Measurements from ENCODE around the gene ADGRL3. TPM values are rescaled to one million over a fixed set of nuclear protein-coding genes. Genes with fewer than 3 reads are reported as not detected.

Gene ADGRL3
- total and polyA plus RNA-seq, 2 donors (not counting 1 experiment from before 2014, with no cell fraction given) = not detected

GRCh38 chr4:61785761-61786160 is 585.6 kb downstream of the ADGRL3 start:
- Histone ChIP-seq H3K27me3 (replicated peaks in 1 of 4; ENCODE audit: control extremely low read depth in 1 of 4, control insufficient read depth in 3 of 4, insufficient read depth in 4 of 4, low read length in 3 of 4) (no peaks in the 10 kb centered on the region), H3K36me3 (replicated peaks in 1 of 2; ENCODE audit: control extremely low read depth in 1 of 2, control insufficient read depth in 1 of 2, extremely low read depth in 1 of 2, insufficient read depth in 2 of 2, low read length in 1 of 2) (no peaks in the 10 kb centered on the region), H3K9me3 (ENCODE audit: control extremely low read depth in 1 of 3, control insufficient read depth in 2 of 3, insufficient read depth in 1 of 3, low read length in 2 of 3) (no peaks in the 10 kb centered on the region), H3K4me3 (ENCODE audit: control extremely low read depth in 1 of 5, extremely low read depth in 1 of 5, insufficient read depth in 1 of 5, low read depth in 2 of 5, low read length in 4 of 5) (no peak overlapping the region), H3K4me1 (ENCODE audit: control insufficient read depth in 2 of 2, insufficient read depth in 2 of 2, low read length in 2 of 2) (no peaks in the 10 kb centered on the region), H2AFZ (ENCODE audit: insufficient read depth, low read depth, low read length, poor library complexity, severe bottlenecking) (no peak overlapping the region), H3K79me2 (ENCODE audit: control insufficient read depth, insufficient read depth, low read length) (no peaks in the 10 kb centered on the region), H3K27ac (ENCODE audit: low read length in 2 of 2) (no peak overlapping the region), H3K4me2 (replicated peaks; ENCODE audit: low read depth, low read length, poor library complexity, severe bottlenecking) (no peak overlapping the region), H3K9ac (ENCODE audit: low read length) (no peak overlapping the region), H4K20me1 (ENCODE audit: control insufficient read depth, insufficient read depth, low read length, poor library complexity, severe bottlenecking) (no peaks in the 10 kb centered on the region)
- POLR2A ChIA-PET = no interaction called here
- H3K9me3 Mint-ChIP-seq (ENCODE audit: insufficient read depth) = peaks cover 3% of the 10 kb centered on the region
- no peak overlapping the region for H3K27ac Mint-ChIP-seq
- no peak for TF ChIP-seq EZH2 (IDR thresholded peaks at IDR 0.05; ENCODE audit: borderline replicate concordance, insufficient read depth, low read depth, low read length, poor library complexity, severe bottlenecking)
- TF ChIP-seq CTCF (IDR thresholded peaks at IDR 0.05) = no peak
- CTCF ChIA-PET = no interaction called here
- H3K4me1 Mint-ChIP-seq = no peaks in the 10 kb centered on the region
- no peaks in the 10 kb centered on the region for H3K27me3 Mint-ChIP-seq
- H3K4me3 Mint-ChIP-seq = no peak overlapping the region
- intact Hi-C loops (cut with micrococcal nuclease) = no loop called here
- DNase-seq = no peak
- ATAC-seq (ENCODE audit: low read depth) = no peak
- no CpG with 5 or more reads among the region's 1 CpG for WGBS (ENCODE audit: insufficient coverage)

GRCh38 chr4:61786211-61786610 is 586.1 kb downstream of the ADGRL3 start:
- Histone ChIP-seq H2AFZ (ENCODE audit: insufficient read depth, low read depth, low read length, poor library complexity, severe bottlenecking) (no peak overlapping the region), H4K20me1 (ENCODE audit: control insufficient read depth, insufficient read depth, low read length, poor library complexity, severe bottlenecking) (no peaks in the 10 kb centered on the region), H3K9ac (ENCODE audit: low read length) (no peak overlapping the region), H3K27me3 (replicated peaks in 1 of 4; ENCODE audit: control extremely low read depth in 1 of 4, control insufficient read depth in 3 of 4, insufficient read depth in 4 of 4, low read length in 3 of 4) (no peaks in the 10 kb centered on the region), H3K4me2 (replicated peaks; ENCODE audit: low read depth, low read length, poor library complexity, severe bottlenecking) (no peak overlapping the region), H3K9me3 (ENCODE audit: control extremely low read depth in 1 of 3, control insufficient read depth in 2 of 3, insufficient read depth in 1 of 3, low read length in 2 of 3) (no peaks in the 10 kb centered on the region), H3K27ac (ENCODE audit: low read length in 2 of 2) (no peak overlapping the region), H3K4me3 (ENCODE audit: control extremely low read depth in 1 of 5, extremely low read depth in 1 of 5, insufficient read depth in 1 of 5, low read depth in 2 of 5, low read length in 4 of 5) (no peak overlapping the region), H3K4me1 (ENCODE audit: control insufficient read depth in 2 of 2, insufficient read depth in 2 of 2, low read length in 2 of 2) (no peaks in the 10 kb centered on the region), H3K36me3 (replicated peaks in 1 of 2; ENCODE audit: control extremely low read depth in 1 of 2, control insufficient read depth in 1 of 2, extremely low read depth in 1 of 2, insufficient read depth in 2 of 2, low read length in 1 of 2) (no peaks in the 10 kb centered on the region), H3K79me2 (ENCODE audit: control insufficient read depth, insufficient read depth, low read length) (no peaks in the 10 kb centered on the region)
- peaks cover 3% of the 10 kb centered on the region for H3K9me3 Mint-ChIP-seq (ENCODE audit: insufficient read depth)
- ChIA-PET POLR2A (no interaction called here), CTCF (no interaction called here)
- H3K4me1 Mint-ChIP-seq = no peaks in the 10 kb centered on the region
- ATAC-seq (ENCODE audit: low read depth) (no peak), DNase-seq (no peak)
- no CpG with 5 or more reads among the region's 2 CpGs for WGBS (ENCODE audit: insufficient coverage)
- intact Hi-C loops (cut with micrococcal nuclease) = no loop called here
- TF ChIP-seq EZH2 (IDR thresholded peaks at IDR 0.05; ENCODE audit: borderline replicate concordance, insufficient read depth, low read depth, low read length, poor library complexity, severe bottlenecking) (no peak), CTCF (IDR thresholded peaks at IDR 0.05) (no peak)
- H3K27me3 Mint-ChIP-seq = no peaks in the 10 kb centered on the region
- H3K27ac Mint-ChIP-seq = no peak overlapping the region
- H3K4me3 Mint-ChIP-seq = no peak overlapping the region

Data from B cell (primary cell).